HG02852 (cell line): Measurements from ENCODE around the gene ERAS.

Experiments
- ATAC-seq: cut with Tn5 transposase; IDR thresholded peaks from one replicate; pipeline ENCODE4 v1.9.1; 2021; ENCODE audit warnings: mild to moderate bottlenecking, moderate library complexity; ENCODE audit not compliant: unreplicated experiment

ERAS gene

GRCh38 chrX:48826135-48826875 is at the start of gene ERAS:
Gene ERAS, plus strand, starts transcription at chrX:48826513. Its CDS starts 2,611 bp downstream, at chrX:48829124.
- no peak for ATAC-seq

- ATAC-seq, result no peak
These were observed 49.4 kb upstream of the ERAS start for GRCh38 chrX:48776818-48777439.

- no peak for ATAC-seq
These were observed 46.9 kb upstream of the ERAS start for GRCh38 chrX:48779399-48779798.

GRCh38 chrX:48781705-48782104 is 44.6 kb upstream of the ERAS start:
- no peak for ATAC-seq

- no peak for ATAC-seq
These were observed 44.1 kb upstream of the ERAS start for GRCh38 chrX:48782216-48782615.

GRCh38 chrX:48782795-48783194 is 43.5 kb upstream of the ERAS start:
- no peak for ATAC-seq

GRCh38 chrX:48784726-48785125 is 41.6 kb upstream of the ERAS start:
- ATAC-seq, result no peak

- ATAC-seq, result no peak
These were observed 41.1 kb upstream of the ERAS start for GRCh38 chrX:48785186-48785539.

GRCh38 chrX:48785540-48786214 is 40.6 kb upstream of the ERAS start:
- ATAC-seq, result no peak

- no peak for ATAC-seq
These were observed 39.9 kb upstream of the ERAS start, which contains the start of gene GATA1 for GRCh38 chrX:48786341-48786800. Gene GATA1, plus strand, starts transcription at chrX:48786590. Its CDS starts 4,520 bp downstream, at chrX:48791110.

- ATAC-seq, result no peak
These were observed 39.3 kb upstream of the ERAS start for GRCh38 chrX:48786825-48787504.

GRCh38 chrX:48787505-48788443 is 38.5 kb upstream of the ERAS start:
- no peak for ATAC-seq

GRCh38 chrX:48789366-48790220 is 36.7 kb upstream of the ERAS start:
- no peak for ATAC-seq

GRCh38 chrX:48790477-48790876 is 35.8 kb upstream of the ERAS start:
- no peak for ATAC-seq

- no peak for ATAC-seq
These were observed 35.1 kb upstream of the ERAS start for GRCh38 chrX:48791063-48791820.

GRCh38 chrX:48792219-48792618 is 34.1 kb upstream of the ERAS start:
- ATAC-seq, result no peak

- no peak for ATAC-seq
These were observed 32.4 kb upstream of the ERAS start for GRCh38 chrX:48793935-48794334.

GRCh38 chrX:48794340-48794910 is 31.9 kb upstream of the ERAS start:
- ATAC-seq, result no peak
